Cardiac fibroblast (primary cell): ENCODE data around the gene NGEF.

Experiments used
- DNase-seq, 2 donors: peaks; one replicate each; pipeline versions ENCODE4 v3.0.0 to v3.0.0-alpha.2; 2010; ENCODE audit warnings: low read depth in 2 of 2
- H3K4me3 ChIP-seq, 2 donors: replicated peaks in 1 of 2; 1 replicate in 1 of 2; 2 replicates in 1 of 2; pipeline ENCODE4 v1.5.1; 2011; ENCODE audit warnings: low read depth in 2 of 2, low read length in 2 of 2, mild to moderate bottlenecking in 2 of 2, moderate library complexity in 1 of 2
- TF ChIP-seq, protein P1 (sequence below): IDR thresholded peaks from one replicate; pipeline ENCODE4 v1.5.1; 2011; ENCODE audit warnings: low read depth, mild to moderate bottlenecking, low read length, inconsistent platforms

The NGEF gene

DNA sequence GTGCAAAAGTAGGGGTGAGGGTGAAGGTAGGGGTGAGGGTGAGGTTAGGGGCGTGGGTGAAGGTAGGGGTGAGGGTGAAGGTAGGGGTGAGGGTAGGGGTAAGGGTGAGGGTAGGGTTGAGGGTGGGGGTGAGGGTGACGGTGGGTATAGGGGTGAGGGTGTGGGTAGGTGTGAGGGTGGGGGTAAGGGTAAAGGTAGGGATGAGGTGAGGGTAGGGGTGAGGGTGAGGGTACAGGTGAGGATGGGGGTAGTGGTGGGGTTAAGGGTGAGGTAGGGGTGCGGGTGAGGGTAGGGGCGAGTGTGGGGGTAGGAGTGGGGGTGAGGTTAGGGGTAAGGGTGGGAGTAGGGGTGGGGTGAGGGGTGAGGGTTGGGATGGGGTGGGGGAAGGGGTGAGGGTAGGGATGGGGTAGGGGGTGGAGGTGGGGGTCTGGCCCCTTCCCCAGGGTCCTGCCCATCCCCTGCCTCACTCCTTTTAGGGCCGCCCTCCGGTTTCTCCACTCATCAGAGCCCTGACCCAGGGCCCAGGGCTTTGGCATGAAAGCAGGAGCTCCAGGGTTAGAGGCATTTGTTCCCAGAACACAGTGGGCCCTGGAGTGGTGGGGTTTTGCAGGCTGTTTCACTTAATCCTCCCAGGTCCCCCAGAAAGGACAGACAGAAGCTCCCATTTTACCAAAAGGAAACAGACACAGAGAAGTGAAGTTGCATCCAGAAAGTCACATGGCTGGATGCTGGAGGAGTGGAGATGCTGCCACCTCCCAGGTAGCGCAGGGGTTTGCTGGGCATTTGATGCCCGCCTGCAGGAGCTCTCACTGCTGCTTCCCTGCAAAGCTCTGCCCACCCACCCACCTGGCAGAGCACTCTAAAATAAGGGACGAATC is 116.1 kb downstream of the NGEF start:
- no peak for DNase-seq
- H3K4me3 ChIP-seq: no peak overlapping the region
- TF ChIP-seq, protein P1, sequence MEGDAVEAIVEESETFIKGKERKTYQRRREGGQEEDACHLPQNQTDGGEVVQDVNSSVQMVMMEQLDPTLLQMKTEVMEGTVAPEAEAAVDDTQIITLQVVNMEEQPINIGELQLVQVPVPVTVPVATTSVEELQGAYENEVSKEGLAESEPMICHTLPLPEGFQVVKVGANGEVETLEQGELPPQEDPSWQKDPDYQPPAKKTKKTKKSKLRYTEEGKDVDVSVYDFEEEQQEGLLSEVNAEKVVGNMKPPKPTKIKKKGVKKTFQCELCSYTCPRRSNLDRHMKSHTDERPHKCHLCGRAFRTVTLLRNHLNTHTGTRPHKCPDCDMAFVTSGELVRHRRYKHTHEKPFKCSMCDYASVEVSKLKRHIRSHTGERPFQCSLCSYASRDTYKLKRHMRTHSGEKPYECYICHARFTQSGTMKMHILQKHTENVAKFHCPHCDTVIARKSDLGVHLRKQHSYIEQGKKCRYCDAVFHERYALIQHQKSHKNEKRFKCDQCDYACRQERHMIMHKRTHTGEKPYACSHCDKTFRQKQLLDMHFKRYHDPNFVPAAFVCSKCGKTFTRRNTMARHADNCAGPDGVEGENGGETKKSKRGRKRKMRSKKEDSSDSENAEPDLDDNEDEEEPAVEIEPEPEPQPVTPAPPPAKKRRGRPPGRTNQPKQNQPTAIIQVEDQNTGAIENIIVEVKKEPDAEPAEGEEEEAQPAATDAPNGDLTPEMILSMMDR: no peak

DNA sequence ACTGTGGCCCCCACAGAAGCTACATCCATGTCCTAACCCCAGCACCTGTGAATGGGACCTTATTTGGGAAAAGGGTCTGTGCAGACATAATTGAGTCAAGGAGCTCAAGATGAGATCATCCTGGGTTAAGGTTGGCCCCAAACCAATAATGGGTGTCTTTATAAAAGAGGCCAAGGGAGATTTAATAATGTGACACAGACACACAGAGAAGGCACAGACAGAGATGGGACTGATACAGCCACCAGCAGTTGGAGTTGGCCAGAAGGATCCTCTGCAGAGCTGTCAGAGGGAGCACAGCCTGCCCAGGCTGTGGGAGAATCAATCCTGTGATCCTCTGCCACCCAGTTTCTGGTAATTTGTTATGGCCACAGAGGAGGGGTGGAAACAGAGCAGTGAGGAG is 116.9 kb downstream of the NGEF start:
- no peak overlapping the region for H3K4me3 ChIP-seq
- DNase-seq: no peak
- TF ChIP-seq, protein P1: no peak

DNA sequence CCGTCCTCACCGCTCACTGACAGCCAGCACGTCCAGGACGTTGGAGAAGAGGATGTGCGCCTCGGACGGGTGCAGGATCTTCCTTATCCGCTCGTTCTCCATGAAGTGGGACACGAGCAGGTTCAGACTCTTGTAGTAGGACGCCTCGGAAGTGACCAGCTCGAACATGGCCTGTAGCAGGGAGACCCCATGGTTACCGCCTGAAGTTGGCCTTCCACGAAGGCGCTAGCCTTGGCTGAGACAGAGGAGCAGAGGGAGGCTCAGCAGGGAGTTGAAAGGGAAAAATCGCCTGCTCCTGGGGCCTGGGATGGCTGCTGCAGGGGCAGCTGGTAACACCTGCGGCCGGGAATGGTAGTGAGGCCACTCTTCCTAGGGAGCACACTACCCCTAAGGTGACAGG is 118.3 kb downstream of the NGEF start:
- TF ChIP-seq, protein P1: no peak
- no peak for DNase-seq
- no peak overlapping the region for H3K4me3 ChIP-seq

DNA sequence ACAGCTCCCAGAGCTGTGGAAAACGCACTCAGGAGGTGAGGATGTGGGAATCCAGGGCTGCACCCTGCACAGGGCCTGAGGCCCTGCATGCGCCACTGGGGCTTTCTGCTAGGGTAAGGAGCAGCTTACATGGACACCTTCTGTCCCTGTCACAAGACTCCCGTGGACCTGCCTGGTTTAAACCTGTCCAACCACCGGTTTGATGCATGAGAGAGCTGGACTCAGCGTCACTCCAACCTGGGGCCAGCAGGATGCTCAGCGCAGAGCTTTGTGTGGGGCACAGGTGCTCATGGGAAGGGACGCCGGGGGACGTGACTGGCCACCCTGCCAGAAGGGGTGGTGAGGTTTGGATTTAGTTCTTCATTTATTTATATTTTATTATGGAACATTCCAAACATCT is 118.8 kb downstream of the NGEF start:
- DNase-seq: no peak
- TF ChIP-seq, protein P1: no peak
- no peak overlapping the region for H3K4me3 ChIP-seq

DNA sequence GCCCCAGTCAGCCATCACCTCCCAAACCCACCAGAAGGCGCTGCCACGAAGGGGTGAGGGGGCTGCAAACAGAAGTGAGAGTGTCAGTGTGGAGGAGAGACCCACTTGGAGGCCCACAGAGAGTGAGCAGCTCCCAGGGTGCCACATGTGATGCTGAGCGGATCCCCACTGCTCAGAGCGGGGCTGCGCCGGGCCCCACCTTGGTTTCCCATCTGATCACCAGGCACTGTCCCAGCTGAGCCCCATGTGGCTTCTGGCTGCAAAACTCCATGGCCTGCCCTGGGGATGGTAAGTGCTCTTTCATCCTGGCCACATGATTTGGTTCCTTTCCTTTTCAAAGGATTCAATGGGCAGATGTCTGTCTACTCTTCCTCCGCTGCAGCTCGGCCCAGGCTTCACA is 119.2 kb downstream of the NGEF start:
- no peak for DNase-seq
- TF ChIP-seq, protein P1: no peak
- no peak overlapping the region for H3K4me3 ChIP-seq

DNA sequence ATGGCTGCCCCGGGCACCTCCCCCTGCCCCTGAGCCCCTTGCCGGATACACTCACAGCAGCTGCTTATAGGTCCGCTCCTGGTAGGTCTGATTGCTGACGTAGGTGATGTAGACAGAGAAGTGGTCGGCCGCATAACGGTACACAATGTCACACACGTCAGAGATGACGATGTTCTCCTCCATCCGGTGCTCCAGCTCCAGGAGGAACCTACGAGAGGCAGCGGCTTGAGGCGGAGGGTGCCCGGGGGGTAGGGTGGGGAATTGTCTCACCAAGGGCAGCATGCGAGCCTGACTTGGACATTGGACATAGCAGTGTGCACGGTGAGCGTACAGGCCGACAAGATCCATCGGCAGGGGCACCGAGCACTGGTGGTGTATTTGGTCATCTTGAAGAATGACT is 120.2 kb downstream of the NGEF start:
- DNase-seq: no peak
- TF ChIP-seq, protein P1: no peak
- H3K4me3 ChIP-seq: no peak overlapping the region
